IPS-NIHi7 (cell line): ENCODE measurements around the gene PLA2G6.

ENCODE experiments used
- DNase-seq: peaks from one replicate; pipeline ENCODE4 v3.0.0; 2012; ENCODE audit warnings: mixed read lengths; ENCODE audit errors: extremely low spot score

The PLA2G6 gene

GRCh38 chr22:38110008-38110862 lies 71.4 kb downstream of the PLA2G6 start, which contains the start of gene BAIAP2L2:
BAIAP2L2 (minus strand) TSS chr22:38110684; CDS start chr22:38110525, 159 bp downstream.
- DNase-seq = no peak

- DNase-seq = no peak
Measured at GRCh38 chr22:38109371-38110001, 72.1 kb downstream of the PLA2G6 start.

DNA sequence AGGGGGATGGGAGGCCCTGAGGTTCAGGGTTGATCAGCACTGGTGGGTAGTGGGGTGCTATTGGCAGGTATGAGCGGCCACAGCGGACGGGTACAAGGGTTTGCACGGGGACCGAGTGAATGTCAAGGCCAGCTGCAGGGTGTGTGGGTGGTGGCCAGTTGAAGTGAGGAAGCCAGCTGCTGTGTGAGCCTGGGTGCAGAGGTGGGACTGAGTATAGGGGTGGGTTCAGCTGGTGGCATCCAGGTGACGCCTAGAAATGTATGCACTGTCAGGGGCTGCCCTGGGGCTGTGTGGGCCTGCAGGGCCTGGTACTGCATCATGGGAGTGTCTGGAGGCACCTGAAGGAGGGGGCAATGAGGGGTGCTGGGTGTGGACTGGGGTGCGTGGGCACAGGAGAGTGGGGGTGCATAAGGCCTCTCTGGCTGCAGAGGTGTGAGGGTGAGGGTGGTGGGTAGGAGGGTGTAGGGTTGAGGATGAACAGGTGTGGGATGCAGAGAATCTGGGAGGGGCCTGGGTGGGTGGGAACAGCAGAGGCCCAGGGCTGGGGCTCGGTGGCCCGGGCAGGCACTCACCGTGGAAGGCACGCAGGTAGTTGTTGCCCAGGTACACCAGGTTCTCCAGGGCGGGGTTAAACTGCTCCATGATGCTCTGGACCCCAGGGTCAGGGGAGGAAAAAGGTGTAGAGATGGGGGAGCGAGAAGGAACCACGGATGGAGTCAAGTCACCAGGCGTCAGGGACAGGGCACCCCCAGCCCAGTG lies 72.9 kb downstream of the PLA2G6 start:
- no peak for DNase-seq

GRCh38 chr22:38107692-38108515 lies 73.7 kb downstream of the PLA2G6 start:
- DNase-seq = no peak

GRCh38 chr22:38106814-38107578 lies 74.6 kb downstream of the PLA2G6 start:
- no peak for DNase-seq

- DNase-seq = peak; percentile 75
Measured at GRCh38 chr22:38104084-38104483, 77.5 kb downstream of the PLA2G6 start.

GRCh38 chr22:38103641-38104040 lies 78.0 kb downstream of the PLA2G6 start:
- DNase-seq = no peak

DNA sequence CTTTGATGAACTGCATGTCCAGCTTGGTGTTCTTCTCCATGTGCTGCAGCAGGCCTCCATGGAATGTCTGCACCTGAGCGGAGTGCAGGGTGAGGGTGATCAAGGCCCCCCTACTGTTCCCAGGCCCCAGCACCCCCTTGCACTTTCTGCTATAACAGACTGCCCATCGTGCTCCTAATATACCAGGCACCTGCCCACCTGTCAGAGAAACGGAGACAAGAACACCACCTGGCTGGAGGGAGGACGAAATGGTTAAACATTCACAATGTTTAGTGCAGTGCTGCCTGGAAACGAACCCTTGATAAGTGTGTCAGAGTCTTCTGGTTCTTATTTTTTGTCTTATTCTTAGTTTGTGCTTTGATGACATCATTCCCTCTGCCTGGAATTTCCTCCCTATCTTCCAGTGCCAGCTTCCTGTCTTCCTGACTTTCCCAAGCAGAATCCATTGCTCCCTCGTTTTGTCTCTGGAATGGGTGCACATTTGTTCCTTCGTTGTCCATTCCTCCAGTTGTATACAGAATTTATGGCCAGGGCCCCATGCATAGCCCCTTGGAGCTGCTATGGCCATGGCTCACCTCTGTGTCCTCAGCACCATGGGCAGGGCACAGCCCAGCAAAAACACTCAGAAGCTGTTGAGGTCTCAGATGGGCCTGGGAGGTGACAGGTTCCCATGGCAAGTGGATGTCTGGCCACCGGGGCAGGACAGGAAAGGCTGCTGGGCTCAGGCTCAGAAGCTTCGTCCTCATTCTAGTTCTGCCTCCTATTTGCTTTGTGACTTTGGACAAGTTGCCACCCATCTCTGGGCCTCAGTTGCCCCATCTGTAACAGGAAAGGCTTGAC lies 83.0 kb downstream of the PLA2G6 start:
- DNase-seq = no peak

DNA sequence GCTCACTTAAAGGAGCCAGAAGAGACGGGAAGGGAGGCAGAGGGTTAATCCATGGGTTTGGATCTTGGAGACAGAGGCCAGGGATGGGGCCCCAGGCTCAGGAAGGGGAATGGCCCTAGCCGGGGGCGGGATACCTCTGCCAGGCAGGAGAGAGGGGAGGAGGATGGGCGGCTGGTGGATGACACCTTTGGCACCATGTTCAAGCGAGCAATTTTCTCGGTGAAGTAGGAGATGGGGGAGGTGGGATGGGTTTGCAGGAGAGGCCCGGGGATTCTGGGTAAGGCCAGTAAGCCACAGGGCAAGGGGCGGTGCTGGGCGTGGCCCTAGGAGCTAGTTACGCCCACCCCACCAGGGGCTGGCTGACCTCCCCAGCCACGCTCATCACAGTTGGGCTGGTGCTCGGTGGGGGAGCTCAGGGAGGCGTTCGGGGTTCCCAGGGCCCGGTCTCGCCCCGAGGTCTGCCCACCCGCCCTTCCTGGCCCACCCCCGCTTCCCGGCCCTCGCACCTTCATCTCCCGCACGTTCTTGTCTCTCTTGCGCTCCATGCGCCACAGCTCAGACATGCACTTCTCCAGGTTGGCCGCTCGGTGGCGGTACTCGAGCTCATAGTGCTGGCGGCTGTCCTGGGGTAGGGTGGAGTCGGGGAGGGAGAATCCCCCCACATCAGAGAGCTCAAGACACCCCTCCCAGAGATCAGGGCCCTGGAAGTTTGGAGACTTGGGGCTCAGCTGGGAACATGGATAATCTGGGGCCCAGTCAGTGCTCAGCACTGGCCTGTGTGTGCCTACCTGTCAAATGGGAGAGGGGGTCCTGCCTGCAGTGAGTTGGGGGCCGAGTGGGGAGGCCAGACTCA lies 83.8 kb downstream of the PLA2G6 start:
- peak; percentile 92 for DNase-seq

DNA sequence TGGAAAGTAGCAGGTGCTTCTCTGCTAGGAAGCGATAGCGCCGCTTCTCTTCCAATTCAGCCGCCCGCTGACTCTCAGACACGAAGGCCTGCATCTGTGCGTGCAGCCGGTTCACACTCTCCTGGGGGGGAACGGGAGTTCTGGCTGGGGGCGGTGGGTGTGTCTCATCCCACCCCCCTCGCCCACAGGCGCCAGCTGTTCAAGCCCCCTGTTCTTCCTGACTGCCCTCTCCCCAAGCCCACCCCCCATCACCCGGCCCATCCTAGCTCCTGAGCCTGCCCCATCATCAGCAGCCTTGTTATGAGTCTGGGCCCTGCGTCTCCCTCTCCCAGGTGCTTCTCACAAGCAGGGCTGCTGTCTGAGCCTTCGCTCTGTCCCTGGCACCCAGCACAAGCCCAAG lies 84.6 kb downstream of the PLA2G6 start:
- no peak for DNase-seq

GRCh38 chr22:38089474-38089851 lies 92.2 kb downstream of the PLA2G6 start:
- DNase-seq = no peak

DNA sequence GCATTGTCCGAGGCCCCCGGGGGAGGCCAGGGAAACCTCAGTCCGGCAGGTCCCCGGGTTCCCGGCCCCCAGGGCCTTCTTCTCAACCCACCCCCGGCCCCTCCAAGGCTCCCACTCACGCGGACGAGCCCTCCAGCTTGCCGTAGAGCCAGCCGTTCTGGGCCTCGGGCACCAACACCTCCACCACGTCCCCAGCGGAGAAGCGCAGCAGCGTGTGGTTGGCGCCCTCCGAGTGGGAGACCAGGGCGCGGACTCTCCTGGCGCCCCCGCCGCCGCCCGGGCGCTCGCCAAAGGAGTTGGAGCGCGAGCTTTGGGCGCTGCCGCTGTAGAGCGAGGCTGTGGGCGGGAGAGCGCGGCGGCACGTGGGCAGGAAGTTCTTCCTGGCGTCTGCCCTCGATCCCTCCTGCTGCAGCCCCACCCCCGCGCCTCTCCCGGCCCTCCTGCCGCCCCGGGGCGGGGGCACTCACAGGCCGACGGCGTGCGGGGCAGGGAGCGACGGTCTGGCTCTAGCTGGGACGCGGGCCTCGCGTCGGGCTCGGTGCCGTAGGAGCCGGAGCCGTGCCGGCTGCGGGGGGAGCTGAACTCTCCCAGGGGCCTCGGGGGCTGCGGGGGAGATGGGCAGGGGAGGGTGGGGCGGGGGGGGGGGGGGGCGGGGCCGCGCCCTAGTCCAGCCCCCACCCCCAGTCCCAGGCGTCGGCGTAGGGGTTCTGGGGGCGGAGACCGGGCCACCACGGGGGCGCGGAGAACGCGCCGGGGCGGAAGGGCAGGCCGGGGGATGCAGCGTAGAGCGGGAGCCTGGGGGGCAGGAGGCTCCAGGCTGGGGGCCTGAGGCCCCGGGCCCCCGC lies 92.8 kb downstream of the PLA2G6 start:
- DNase-seq = no peak

DNA sequence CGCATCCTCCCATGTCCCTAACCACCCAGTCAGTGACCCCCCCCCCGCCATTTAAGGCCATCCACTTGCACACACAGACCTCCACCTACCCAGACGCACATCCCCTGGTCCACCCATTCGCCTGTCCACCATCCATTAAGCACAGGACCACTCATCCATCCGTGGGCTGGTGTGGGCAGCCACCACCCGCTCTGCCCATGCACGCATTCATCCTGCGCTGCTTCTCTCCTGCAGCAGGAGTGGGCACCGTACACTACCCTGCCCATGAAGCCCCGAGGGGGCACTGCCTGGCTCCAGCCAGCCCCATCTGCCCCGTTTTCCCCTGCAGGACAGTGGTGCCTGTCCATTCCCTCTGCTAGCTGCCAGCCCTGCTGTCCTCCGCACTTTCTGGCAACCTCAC lies 93.8 kb downstream of the PLA2G6 start:
- DNase-seq = no peak

DNA sequence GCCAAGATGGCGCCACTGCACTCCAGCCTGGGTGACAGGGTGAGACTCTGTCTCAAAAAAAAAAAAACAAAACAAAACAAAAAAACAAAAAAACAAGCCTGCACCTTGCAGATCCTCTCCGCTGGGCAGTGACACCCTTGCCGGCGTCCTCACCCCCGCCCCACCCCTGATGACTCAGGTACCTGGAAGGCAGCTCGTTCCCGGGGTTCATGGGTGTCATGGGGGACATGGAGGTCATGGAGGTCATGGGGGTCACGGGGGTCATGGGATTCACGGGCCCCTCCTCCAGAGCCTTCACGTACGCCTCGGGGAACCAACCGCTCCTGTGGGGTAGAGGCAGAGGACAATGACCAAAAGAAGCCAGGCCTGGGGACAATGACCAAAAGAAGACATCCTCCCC lies 94.7 kb downstream of the PLA2G6 start:
- no peak for DNase-seq

- peak; percentile 32 for DNase-seq
Measured at GRCh38 chr22:38086001-38086845, 95.4 kb downstream of the PLA2G6 start.

- no peak for DNase-seq
Measured at GRCh38 chr22:38085501-38085900, 96.1 kb downstream of the PLA2G6 start.

DNA sequence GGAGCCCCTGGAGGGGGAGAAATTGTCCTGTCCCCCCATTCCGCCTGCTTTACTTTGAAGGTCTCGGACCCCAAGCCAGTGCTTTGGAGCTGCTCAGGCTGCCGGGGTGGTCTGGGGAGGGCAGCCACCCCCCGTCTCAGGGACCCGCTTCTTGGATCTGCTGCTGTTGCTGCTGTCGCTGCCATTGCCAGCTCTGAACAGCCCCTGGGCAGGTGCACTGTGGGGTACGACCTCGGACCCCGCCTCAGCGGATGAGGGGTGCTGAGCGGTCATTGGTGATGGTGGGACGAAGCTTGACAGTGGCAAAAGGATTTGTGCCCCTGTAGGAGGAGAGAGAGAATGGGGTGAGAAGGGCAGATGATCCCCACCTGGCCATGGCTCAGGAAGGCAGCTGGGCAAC lies 96.6 kb downstream of the PLA2G6 start:
- no peak for DNase-seq
